Stimulated activated CD8-positive, alpha-beta memory T cell treated with anti-CD3 and anti-CD28 coated beads, Interleukin-12 subunit alpha, Interleukin-12 subunit beta, amount 100 ng/mL, for 4 hours (primary cell): ENCODE measurements around the gene TCF7L1.
"Not testable (repeated sequence)": the region's sequence is repeated elsewhere in the genome, so short reads cannot be mapped to it uniquely, and the experiment has no call there.

Source experiments
- DNase-seq: peaks from one replicate; pipeline ENCODE4 v3.0.0-alpha.2; 2020; ENCODE audit warnings: low read depth

TCF7L1 gene

GRCh38 chr2:85132834-85133637, at the start of gene TCF7L1:
Gene TCF7L1 (plus strand): TSS chr2:85133392. CDS start chr2:85133685, 293 bp downstream.
- DNase-seq, result no peak

- DNase-seq, result no peak
Observed at GRCh38 chr2:85085563-85085962, 47.6 kb upstream of the TCF7L1 start.

- DNase-seq, result no peak
Observed at GRCh38 chr2:85087541-85087940, 45.7 kb upstream of the TCF7L1 start.

- DNase-seq, result no peak
Observed at GRCh38 chr2:85088921-85089320, 44.3 kb upstream of the TCF7L1 start.

- no peak for DNase-seq
Observed at GRCh38 chr2:85089585-85089984, 43.6 kb upstream of the TCF7L1 start.

GRCh38 chr2:85091838-85092237, 41.4 kb upstream of the TCF7L1 start:
- DNase-seq, result no peak

- no peak for DNase-seq
Observed at GRCh38 chr2:85095094-85095493, 38.1 kb upstream of the TCF7L1 start.

- no peak for DNase-seq
Observed at GRCh38 chr2:85096616-85097015, 36.6 kb upstream of the TCF7L1 start.

GRCh38 chr2:85104228-85104627, 29.0 kb upstream of the TCF7L1 start:
- no peak for DNase-seq

GRCh38 chr2:85106489-85107180, 26.6 kb upstream of the TCF7L1 start:
- DNase-seq, result no peak

GRCh38 chr2:85110991-85111560, 22.1 kb upstream of the TCF7L1 start:
- DNase-seq, result no peak

- no peak for DNase-seq
Observed at GRCh38 chr2:85111819-85112281, 21.3 kb upstream of the TCF7L1 start.

GRCh38 chr2:85112906-85113625, 20.1 kb upstream of the TCF7L1 start:
- DNase-seq, result no peak

GRCh38 chr2:85114586-85115330, 18.4 kb upstream of the TCF7L1 start:
- DNase-seq, result no peak

GRCh38 chr2:85116207-85116606, 17.0 kb upstream of the TCF7L1 start:
- DNase-seq, result no peak

GRCh38 chr2:85119900-85120299, 13.3 kb upstream of the TCF7L1 start:
- no peak for DNase-seq

GRCh38 chr2:85120363-85120762, 12.8 kb upstream of the TCF7L1 start:
- no peak for DNase-seq

- DNase-seq, result not testable (repeated sequence)
Observed at GRCh38 chr2:85126462-85126861, 6.7 kb upstream of the TCF7L1 start.

GRCh38 chr2:85129861-85130260, 3.3 kb upstream of the TCF7L1 start:
- no peak for DNase-seq

- no peak for DNase-seq
Observed at GRCh38 chr2:85130407-85130806, 2.8 kb upstream of the TCF7L1 start.

- DNase-seq, result no peak
Observed at GRCh38 chr2:85131116-85131515, 2.1 kb upstream of the TCF7L1 start.

GRCh38 chr2:85132397-85132796, 795 bp upstream of the TCF7L1 start:
- no peak for DNase-seq
